AG04449 (cell line): ENCODE measurements around the gene SSBP3.

Experiments
- CTCF ChIA-PET: fragments of 350-600 bp; formaldehyde crosslinking; extraction: SDS; loops from one replicate; lab custom pipeline; 2021; ENCODE audit warnings: antibody characterized with exemption; lab: Yijun Ruan, JAX
- POLR2A ChIA-PET: fragments of 400-600, 350-600 bp; formaldehyde crosslinking; extraction: SDS; loops from one replicate; lab custom pipeline; 2020; ENCODE audit warnings: antibody characterized with exemption, inconsistent platforms; lab: Yijun Ruan, JAX
- DNase-seq: peaks from one replicate; pipeline ENCODE4 v3.0.0-alpha.2; 2010; ENCODE audit warnings: low read depth, low spot score
- H3K4me3 ChIP-seq: 2 replicates; pipeline ENCODE4 v1.5.1; 2011; ENCODE audit warnings: low read depth, mild to moderate bottlenecking, control low read depth, low read length
- TF ChIP-seq, protein P1 (sequence below): IDR thresholded peaks from one replicate; pipeline ENCODE4 v1.5.1; 2011; ENCODE audit warnings: mild to moderate bottlenecking, moderate library complexity, low read length, control low read depth, inconsistent platforms; ENCODE audit not compliant: insufficient read depth; ENCODE audit errors: missing control alignments

The SSBP3 gene

DNA sequence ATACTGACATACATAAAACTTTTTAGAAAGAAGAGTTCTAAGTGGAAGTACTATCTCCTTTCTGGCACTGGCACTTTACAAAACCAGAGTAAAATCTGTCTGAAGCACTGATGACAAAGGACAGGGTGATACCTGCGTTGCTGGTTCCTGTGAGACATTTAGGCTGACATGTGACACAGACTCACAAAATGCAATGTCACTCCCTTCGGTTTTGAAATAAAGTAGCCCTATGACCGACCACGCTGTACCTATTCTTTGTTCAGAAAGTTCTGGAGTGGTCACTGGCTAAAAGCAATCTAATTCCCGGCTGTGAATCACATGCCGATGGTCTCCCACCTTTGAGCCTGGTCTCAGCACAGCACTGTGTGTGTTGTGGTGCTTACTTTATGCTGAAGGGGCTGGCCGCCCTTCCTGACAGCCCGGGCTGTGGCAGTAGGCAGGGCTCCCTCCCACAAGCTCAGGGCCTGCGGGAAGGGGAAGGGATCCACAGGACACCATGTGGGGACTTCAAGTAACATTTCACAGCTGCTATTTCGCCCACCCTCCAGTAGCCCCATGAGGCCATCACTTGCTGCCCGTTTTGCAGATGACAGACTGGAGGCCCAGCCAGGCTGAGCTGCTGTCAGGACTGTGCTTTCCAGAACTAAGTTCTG, 158.2 kb downstream of the SSBP3 start:
- DNase-seq, result no peak
- ChIA-PET POLR2A (no interaction called here), CTCF (interaction anchor here (1.3 kb wide), 1 partner anchor 241 kb away, joined by 3 read pairs; no protein-coding TSS in a partner anchor)
- no peak overlapping the region for H3K4me3 ChIP-seq
- TF ChIP-seq, protein P1, sequence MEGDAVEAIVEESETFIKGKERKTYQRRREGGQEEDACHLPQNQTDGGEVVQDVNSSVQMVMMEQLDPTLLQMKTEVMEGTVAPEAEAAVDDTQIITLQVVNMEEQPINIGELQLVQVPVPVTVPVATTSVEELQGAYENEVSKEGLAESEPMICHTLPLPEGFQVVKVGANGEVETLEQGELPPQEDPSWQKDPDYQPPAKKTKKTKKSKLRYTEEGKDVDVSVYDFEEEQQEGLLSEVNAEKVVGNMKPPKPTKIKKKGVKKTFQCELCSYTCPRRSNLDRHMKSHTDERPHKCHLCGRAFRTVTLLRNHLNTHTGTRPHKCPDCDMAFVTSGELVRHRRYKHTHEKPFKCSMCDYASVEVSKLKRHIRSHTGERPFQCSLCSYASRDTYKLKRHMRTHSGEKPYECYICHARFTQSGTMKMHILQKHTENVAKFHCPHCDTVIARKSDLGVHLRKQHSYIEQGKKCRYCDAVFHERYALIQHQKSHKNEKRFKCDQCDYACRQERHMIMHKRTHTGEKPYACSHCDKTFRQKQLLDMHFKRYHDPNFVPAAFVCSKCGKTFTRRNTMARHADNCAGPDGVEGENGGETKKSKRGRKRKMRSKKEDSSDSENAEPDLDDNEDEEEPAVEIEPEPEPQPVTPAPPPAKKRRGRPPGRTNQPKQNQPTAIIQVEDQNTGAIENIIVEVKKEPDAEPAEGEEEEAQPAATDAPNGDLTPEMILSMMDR, result no peak

DNA sequence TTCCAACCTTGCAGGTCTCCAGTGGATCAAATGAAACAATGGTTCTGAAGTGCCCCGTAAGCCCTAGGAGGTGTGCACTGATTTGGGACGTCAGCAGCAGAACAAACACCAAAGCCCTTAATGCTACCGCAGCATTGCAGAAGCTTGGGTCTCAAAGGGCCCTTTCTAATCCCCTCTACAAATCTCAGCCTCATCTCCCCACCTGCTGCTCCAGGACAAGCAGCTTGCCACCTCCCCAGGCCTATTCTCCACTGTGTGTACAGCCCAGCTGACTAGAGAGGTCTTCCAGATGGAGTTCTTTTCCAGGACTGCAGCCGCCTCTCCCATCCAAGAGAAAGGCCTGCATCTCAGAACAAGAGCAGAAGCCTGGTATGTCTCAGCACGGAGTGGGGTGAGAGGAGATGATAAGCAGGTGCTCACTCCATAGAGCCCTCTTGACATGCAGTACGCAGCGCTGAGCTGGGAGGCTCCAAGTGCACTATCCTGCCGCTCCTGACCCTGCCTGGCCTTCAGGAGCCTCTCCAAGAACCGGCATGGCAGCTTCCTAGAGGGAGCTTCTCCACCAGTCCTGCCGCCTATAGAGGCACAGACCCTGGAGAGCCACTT, 160.0 kb downstream of the SSBP3 start:
- TF ChIP-seq, protein P1, result no peak
- DNase-seq, result no peak
- ChIA-PET CTCF (interaction anchor here (1.5 kb wide), 1 partner anchor 22 kb away, joined by 4 read pairs; no protein-coding TSS in a partner anchor), POLR2A (no interaction called here)
- no peak overlapping the region for H3K4me3 ChIP-seq

DNA sequence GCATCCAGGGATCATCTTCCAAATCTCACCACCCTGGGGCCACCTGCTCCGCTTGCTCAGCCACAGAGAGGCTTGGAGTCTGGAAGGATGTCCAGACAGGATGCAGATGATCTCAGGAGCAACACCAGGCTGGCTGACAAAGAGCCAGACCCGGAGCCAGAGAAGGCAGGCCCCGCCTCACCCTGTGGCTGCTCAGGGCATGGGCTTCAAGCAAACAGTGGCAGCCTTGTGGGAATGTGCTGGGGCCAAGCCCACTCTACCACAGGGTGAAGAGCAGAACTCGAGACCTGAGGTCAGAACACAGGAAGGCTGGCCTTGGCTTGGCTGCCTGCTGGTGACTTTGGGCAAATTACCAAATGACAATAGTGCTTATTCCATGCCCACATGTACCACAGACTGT, 160.7 kb downstream of the SSBP3 start:
- POLR2A ChIA-PET, result no interaction called here
- TF ChIP-seq, protein P1, result no peak
- no peak for DNase-seq
- CTCF ChIA-PET, result no interaction called here
- H3K4me3 ChIP-seq, result no peak overlapping the region

DNA sequence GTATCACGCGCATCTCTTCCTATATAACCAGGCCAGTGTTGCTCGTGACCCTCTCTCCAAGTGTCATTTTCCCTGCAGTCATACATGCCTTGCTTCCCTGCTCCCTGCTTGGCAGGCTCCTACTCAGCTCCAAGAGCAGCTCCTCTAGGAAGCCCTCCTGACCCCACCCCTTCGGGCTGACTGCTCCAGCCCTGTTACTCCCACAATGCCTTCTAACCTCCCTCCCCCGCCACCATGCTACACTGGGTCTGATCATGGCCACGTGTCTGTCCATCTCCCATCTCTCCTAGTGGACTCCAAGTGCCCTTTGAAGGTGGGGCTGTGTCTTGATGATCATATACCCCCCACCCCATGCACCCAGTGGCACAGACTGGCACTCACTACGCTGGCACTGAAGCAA, 161.5 kb downstream of the SSBP3 start:
- CTCF ChIA-PET, result no interaction called here
- POLR2A ChIA-PET, result no interaction called here
- TF ChIP-seq, protein P1, result no peak
- DNase-seq, result no peak
- H3K4me3 ChIP-seq, result no peak overlapping the region

DNA sequence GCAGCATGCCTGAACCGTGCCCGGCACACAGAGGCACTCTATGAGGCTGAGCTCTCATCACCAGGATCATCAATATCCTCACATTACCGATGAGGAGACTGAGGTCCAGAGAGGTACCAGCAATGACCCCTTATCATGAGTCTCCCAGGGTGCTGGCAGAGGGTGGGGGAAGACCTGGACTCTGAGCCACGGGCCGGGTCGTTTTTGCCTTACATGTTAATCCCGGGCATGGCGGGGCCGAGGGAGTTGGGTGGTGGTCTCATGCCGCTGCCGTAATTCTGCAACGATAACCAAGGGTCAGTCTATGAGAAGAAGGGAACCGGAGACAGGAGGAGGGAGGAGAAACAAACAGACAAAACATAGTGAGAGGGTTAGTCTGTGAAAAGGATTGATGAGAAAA, 163.2 kb downstream of the SSBP3 start:
- ChIA-PET CTCF (no interaction called here), POLR2A (no interaction called here)
- no peak overlapping the region for H3K4me3 ChIP-seq
- TF ChIP-seq, protein P1, result no peak
- DNase-seq, result no peak

DNA sequence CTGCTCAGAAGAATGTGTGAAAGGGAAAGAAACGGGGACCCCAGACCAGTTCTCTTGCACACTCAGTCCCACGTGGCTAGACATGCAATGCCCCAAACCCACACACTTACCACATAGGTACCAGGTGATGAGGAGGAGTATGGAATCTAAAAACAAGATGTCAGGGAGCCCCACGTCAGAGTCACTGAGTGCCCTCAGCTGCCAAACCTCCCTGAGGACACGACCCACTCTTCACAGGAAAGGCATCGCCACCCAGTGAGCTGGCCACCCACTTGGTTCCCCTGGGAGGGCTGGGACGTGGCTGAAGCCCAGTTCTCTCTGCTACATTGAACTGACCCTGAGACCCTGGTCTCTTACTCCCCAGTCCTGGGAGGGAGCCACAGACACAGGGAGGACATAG, 164.8 kb downstream of the SSBP3 start:
- TF ChIP-seq, protein P1, result no peak
- POLR2A ChIA-PET, result no interaction called here
- CTCF ChIA-PET, result interaction anchor here (2.4 to 3.1 kb wide), 2 partner anchors 13 to 249 kb away, joined by 8 to 9 read pairs; no protein-coding TSS in a partner anchor

More for the DNA sequence above, 164.8 kb downstream of the SSBP3 start:
- DNase-seq, result no peak
- no peak overlapping the region for H3K4me3 ChIP-seq
